CD4-positive, alpha-beta T cell treated with Interleukin-4 for 4 hours (primary cell): ENCODE measurements around the gene ARHGEF12.
"Not testable (repeated sequence)": the region's sequence is repeated elsewhere in the genome, so short reads cannot be mapped to it uniquely, and the experiment has no call there.

Experiments used
- DNase-seq: peaks from one replicate; pipeline ENCODE4 v3.0.0-alpha.2; 2020

Gene ARHGEF12

GRCh38 chr11:120501976-120502755, 166.0 kb downstream of the ARHGEF12 start:
- no peak for DNase-seq

- not testable (repeated sequence) for DNase-seq
Observed at GRCh38 chr11:120503529-120503928, 167.3 kb downstream of the ARHGEF12 start.

GRCh38 chr11:120505801-120506425, 169.7 kb downstream of the ARHGEF12 start:
- no peak for DNase-seq

GRCh38 chr11:120509346-120510053, 173.3 kb downstream of the ARHGEF12 start:
- DNase-seq, result no peak

GRCh38 chr11:120510406-120511115, 174.3 kb downstream of the ARHGEF12 start:
- DNase-seq, result no peak

- peak; percentile 48 for DNase-seq
Observed at GRCh38 chr11:120511116-120511819, 175.1 kb downstream of the ARHGEF12 start, which contains the start of gene GRIK4. GRIK4 (plus strand) TSS chr11:120511748; CDS start chr11:120660319, 148,571 bp downstream.

GRCh38 chr11:120511820-120512738, 175.9 kb downstream of the ARHGEF12 start:
- no peak for DNase-seq

GRCh38 chr11:120512739-120513435, 176.7 kb downstream of the ARHGEF12 start:
- DNase-seq, result no peak

GRCh38 chr11:120513436-120514315, 177.5 kb downstream of the ARHGEF12 start:
- no peak for DNase-seq

- no peak for DNase-seq
Observed at GRCh38 chr11:120514541-120515121, 178.4 kb downstream of the ARHGEF12 start.

- no peak for DNase-seq
Observed at GRCh38 chr11:120515186-120515723, 179.0 kb downstream of the ARHGEF12 start.

GRCh38 chr11:120516461-120517389, 180.5 kb downstream of the ARHGEF12 start:
- DNase-seq, result no peak

GRCh38 chr11:120517390-120517761, 181.2 kb downstream of the ARHGEF12 start:
- DNase-seq, result no peak

- DNase-seq, result no peak
Observed at GRCh38 chr11:120517801-120518291, 181.6 kb downstream of the ARHGEF12 start.

- no peak for DNase-seq
Observed at GRCh38 chr11:120518356-120518755, 182.1 kb downstream of the ARHGEF12 start.

GRCh38 chr11:120519474-120519873, 183.3 kb downstream of the ARHGEF12 start:
- DNase-seq, result no peak

GRCh38 chr11:120520091-120520822, 184.0 kb downstream of the ARHGEF12 start:
- no peak for DNase-seq
